HepG2 (cell line): Measurements from ENCODE around the gene ZMYND8. TPM values are rescaled to one million over a fixed set of nuclear protein-coding genes. Genes with fewer than 3 reads are reported as not detected.
A peak's percentile ranks its signal among the peaks of the same experiment; 100 is the strongest.

Experiments used
- ATM ChIP-seq: fragments of 450-650 bp; IDR thresholded peaks from 2 replicates; pipeline ENCODE4 v1.7.1; 2017; ENCODE audit warnings: mild to moderate bottlenecking, borderline replicate concordance
- ELF3 ChIP-seq: IDR thresholded peaks from 2 replicates; pipeline ENCODE4 v1.6.1; 2016; ENCODE audit warnings: missing genetic modification reagents, missing compliant biosample characterization
- HMGXB3 ChIP-seq: sonication (generic); formaldehyde crosslinking; IDR thresholded peaks from 2 replicates; pipeline ENCODE4 v1.4.0; 2020; ENCODE audit warnings: missing genetic modification reagents, borderline replicate concordance
- IKZF5 ChIP-seq: IDR thresholded peaks from 2 replicates; pipeline ENCODE4 v1.6.1; 2018; ENCODE audit warnings: missing genetic modification reagents, mild to moderate bottlenecking, missing compliant biosample characterization
- MED8 ChIP-seq: sonication (generic); formaldehyde crosslinking; IDR thresholded peaks from 2 replicates; pipeline ENCODE4 v1.8.1; 2023; ENCODE audit warnings: mild to moderate bottlenecking, missing genetic modification reagents; ENCODE audit not compliant: insufficient replicate concordance
- MEIS1 ChIP-seq: sonication (generic); formaldehyde crosslinking; IDR thresholded peaks from 2 replicates; pipeline ENCODE4 v1.9.0; 2021; ENCODE audit warnings: mild to moderate bottlenecking, missing genetic modification reagents, moderate library complexity, borderline replicate concordance
- NCOA2 ChIP-seq: sonication (generic); formaldehyde crosslinking; IDR thresholded peaks from 2 replicates; pipeline ENCODE4 v1.8.0; 2022; ENCODE audit warnings: inconsistent platforms
- PHF5A ChIP-seq: IDR thresholded peaks from one replicate; pipeline ENCODE4 v1.6.1; 2018; ENCODE audit warnings: low read depth, missing genetic modification reagents; ENCODE audit not compliant: unreplicated experiment
- POLR2AphosphoS5 ChIP-seq: IDR thresholded peaks from 2 replicates; pipeline ENCODE4 v1.6.1; 2012; ENCODE audit warnings: low read depth, low read length
- RARA ChIP-seq: IDR thresholded peaks from 2 replicates; pipeline ENCODE4 v1.6.1; 2016; ENCODE audit warnings: missing genetic modification reagents, missing compliant biosample characterization
- RBM22 ChIP-seq: fragments of 200-400 bp; formaldehyde crosslinking; optimal IDR thresholded peaks from 2 replicates; pipeline ENCODE3; 2017; ENCODE audit warnings: mild to moderate bottlenecking, low read length, moderate library complexity
- SOX13 ChIP-seq, 3 experiments: fragments of 450-650 bp in 1 of 3; sonication (generic) in 1 of 3; formaldehyde crosslinking in 1 of 3; IDR thresholded peaks in 2 of 3; conservative IDR thresholded peaks in 1 of 3; 2 replicates each; pipeline versions ENCODE4 v1.5.0 to v1.6.1; 2016 to 2020; ENCODE audit warnings: antibody characterized with exemption in 1 of 3, mild to moderate bottlenecking in 1 of 3, missing compliant biosample characterization in 1 of 3, missing genetic modification reagents in 1 of 3, moderate library complexity in 1 of 3
- SRSF1 ChIP-seq: fragments of 200-400 bp; formaldehyde crosslinking; optimal IDR thresholded peaks from 2 replicates; pipeline ENCODE3; 2017; ENCODE audit warnings: mild to moderate bottlenecking, low read depth, low read length, moderate library complexity
- TP53 ChIP-seq: sonication (generic); formaldehyde crosslinking; conservative IDR thresholded peaks from 2 replicates; pipeline ENCODE4 v1.4.0; 2020; ENCODE audit warnings: missing genetic modification reagents
- ZFP62 ChIP-seq: sonication (generic); formaldehyde crosslinking; IDR thresholded peaks from 2 replicates; pipeline ENCODE4 v1.4.0; 2020; ENCODE audit warnings: missing genetic modification reagents
- ZFP82 ChIP-seq: sonication (generic); formaldehyde crosslinking; IDR thresholded peaks from 2 replicates; pipeline ENCODE4 v1.5.1; 2020; ENCODE audit warnings: mild to moderate bottlenecking, missing genetic modification reagents, borderline replicate concordance
- ZKSCAN1 ChIP-seq: fragments of 150-350 bp; IDR thresholded peaks from 2 replicates; pipeline ENCODE4 v1.6.1; 2014; ENCODE audit warnings: low read length
- ZNF577 ChIP-seq: sonication (generic); formaldehyde crosslinking; IDR thresholded peaks from 2 replicates; pipeline ENCODE4 v1.4.0; 2020; ENCODE audit warnings: mild to moderate bottlenecking, low read depth, missing genetic modification reagents, borderline replicate concordance
- ZNF597 ChIP-seq: sonication (generic); formaldehyde crosslinking; IDR thresholded peaks from 2 replicates; pipeline ENCODE4 v1.5.0; 2020; ENCODE audit warnings: missing genetic modification reagents
- ZNF660 ChIP-seq: sonication (generic); formaldehyde crosslinking; IDR thresholded peaks from 2 replicates; pipeline ENCODE4 v1.5.1; 2020; ENCODE audit warnings: mild to moderate bottlenecking, low read depth, missing genetic modification reagents, borderline replicate concordance
- ZSCAN5A ChIP-seq: sonication (generic); formaldehyde crosslinking; IDR thresholded peaks from 2 replicates; pipeline ENCODE4 v1.8.0; 2022; ENCODE audit warnings: mild to moderate bottlenecking, missing genetic modification reagents, borderline replicate concordance
- polyA plus RNA-seq, 8 experiments: library from polyadenylated mRNA; depleted of rRNA in 3 of 8; stranded (reverse) in 7 of 8; unstranded in 1 of 8; fragments of >200 nt; fragmentation: Illumina TruSeq in 4 of 8; extraction: Trizol in 4 of 8; gene quantifications; 2 replicates each; pipeline versions ENCODE4 v1.2.1 to v1.2.3, GENCODE V29; 2011 to 2016; ENCODE audit warnings: low read depth in 4 of 8, missing spikeins in 1 of 8, mixed read lengths in 1 of 8; ENCODE audit not compliant: insufficient read depth in 1 of 8
- total RNA-seq, 5 experiments: library from RNA; depleted of rRNA; stranded (reverse); fragments of >200 nt; fragmentation: Illumina TruSeq; extraction: Trizol; gene quantifications; 2 replicates each; pipeline ENCODE4 v1.2.3, GENCODE V29; 2016; ENCODE audit warnings: low read depth in 1 of 5

The ZMYND8 gene
- total and polyA plus RNA-seq, 2 of the 13 experiments (the other 11 are each of a cell fraction or from before 2014, with no cell fraction given): 53.9 to 84.7 TPM

GRCh38 chr20:47360297-47361056 is 4.0 kb upstream of the ZMYND8 start (continued):
- no peak; the same call in 1 of the 2 replicates for TF ChIP-seq ZNF597
- peak; percentile 77; the same call in 1 of the 2 replicates for TF ChIP-seq TP53 (CRISPR knock-in tag)
- TF ChIP-seq POLR2AphosphoS5: peak; percentile 93
- TF ChIP-seq PHF5A: no peak
- TF ChIP-seq ELF3: peak; percentile 100
- TF ChIP-seq MEIS1 (CRISPR knock-in tag): peak; percentile 11; the same call in 1 of the 2 replicates
- peak; percentile 11; the same call in 1 of the 2 replicates for TF ChIP-seq SOX13 (IDR thresholded peaks at IDR 0.05)
- TF ChIP-seq SOX13 (CRISPR knock-in tag; conservative IDR thresholded peaks at IDR 0.05 in 1 of 2, IDR thresholded peaks at IDR 0.05 in 1 of 2): peak in 1 of 2 experiments; percentile 71; a peak in 2 of 4 replicates
- no peak for TF ChIP-seq ZNF660 (CRISPR knock-in tag)
- no peak for TF ChIP-seq ATM
- TF ChIP-seq RBM22: no peak
- peak; percentile 89 for TF ChIP-seq IKZF5 (CRISPR knock-in tag)
- no peak for TF ChIP-seq MED8
- TF ChIP-seq ZSCAN5A (CRISPR knock-in tag): peak; percentile 61; the same call in 1 of the 2 replicates
- peak; percentile 24; the same call in 1 of the 2 replicates for TF ChIP-seq ZFP82 (CRISPR knock-in tag)
- TF ChIP-seq ZNF577: no peak
- TF ChIP-seq ZFP62 (CRISPR knock-in tag): 0 out of 2 replicates have a peak, but pooled peaks have one; percentile 25
- TF ChIP-seq NCOA2: peak; percentile 26
- peak; percentile 65 for TF ChIP-seq RARA (CRISPR knock-in tag)
- peak; percentile 67; the same call in 1 of the 2 replicates for TF ChIP-seq HMGXB3 (CRISPR knock-in tag)
- peak; percentile 87 for TF ChIP-seq SRSF1
- TF ChIP-seq ZKSCAN1: peak; percentile 82
